Stimulated activated CD4-positive, alpha-beta T cell treated with anti-CD3 and anti-CD28 coated beads, Interleukin-1b, Interleukin-23, amount 100 ng/mL, for 1 hour (primary cell): ENCODE measurements around the gene OSBPL10.
"Not testable (repeated sequence)": the region's sequence is repeated elsewhere in the genome, so short reads cannot be mapped to it uniquely, and the experiment has no call there.

Source experiments
- DNase-seq, 2 donors: peaks; one replicate each; pipeline ENCODE4 v3.0.0-alpha.2; 2020; ENCODE audit warnings: low read depth in 2 of 2

Gene OSBPL10

GRCh38 chr3:31981206-31982181, at the start of gene OSBPL10, which contains the start of gene ZNF860:
OSBPL10 (minus strand) TSS chr3:31981262; CDS start chr3:31981179, 83 bp downstream.
ZNF860 (plus strand) TSS chr3:31981750; CDS start chr3:31989080, 7,330 bp downstream.
- DNase-seq, result no peak

- DNase-seq, result no peak
These were observed 45.5 kb upstream of the OSBPL10 start for GRCh38 chr3:32026593-32026992.

GRCh38 chr3:32022947-32023346, 41.9 kb upstream of the OSBPL10 start:
- DNase-seq, result no peak

GRCh38 chr3:32021748-32022147, 40.7 kb upstream of the OSBPL10 start:
- DNase-seq, result no peak

- no peak for DNase-seq
These were observed 40.1 kb upstream of the OSBPL10 start for GRCh38 chr3:32021155-32021554.

- DNase-seq, result no peak
These were observed 37.9 kb upstream of the OSBPL10 start for GRCh38 chr3:32018757-32019564.

GRCh38 chr3:32017286-32017685, 36.2 kb upstream of the OSBPL10 start:
- no peak for DNase-seq

- DNase-seq, result not testable (repeated sequence)
These were observed 34.6 kb upstream of the OSBPL10 start for GRCh38 chr3:32015638-32016037.

GRCh38 chr3:32010699-32011098, 29.6 kb upstream of the OSBPL10 start:
- not testable (repeated sequence) for DNase-seq

GRCh38 chr3:32009957-32010356, 28.9 kb upstream of the OSBPL10 start:
- no peak for DNase-seq

GRCh38 chr3:32009101-32009500, 28.0 kb upstream of the OSBPL10 start:
- no peak for DNase-seq

- DNase-seq, result no peak
These were observed 23.2 kb upstream of the OSBPL10 start for GRCh38 chr3:32004113-32004765.

GRCh38 chr3:32003380-32003779, 22.3 kb upstream of the OSBPL10 start:
- no peak for DNase-seq

- DNase-seq, result no peak
These were observed 21.7 kb upstream of the OSBPL10 start for GRCh38 chr3:32002561-32003368.

GRCh38 chr3:32000877-32001276, 19.8 kb upstream of the OSBPL10 start:
- no peak for DNase-seq

- no peak for DNase-seq
These were observed 18.9 kb upstream of the OSBPL10 start for GRCh38 chr3:31999907-32000439.

GRCh38 chr3:31997500-31997899, 16.4 kb upstream of the OSBPL10 start:
- DNase-seq, result no peak

- DNase-seq, result no peak
These were observed 15.1 kb upstream of the OSBPL10 start for GRCh38 chr3:31996195-31996594.

- DNase-seq, result not testable (repeated sequence)
These were observed 14.0 kb upstream of the OSBPL10 start for GRCh38 chr3:31995026-31995425.

GRCh38 chr3:31993843-31994242, 12.8 kb upstream of the OSBPL10 start:
- no peak for DNase-seq

- not testable (repeated sequence) for DNase-seq
These were observed 11.9 kb upstream of the OSBPL10 start for GRCh38 chr3:31992995-31993394.
